Esophagus squamous epithelium (tissue), 5 donors: Measurements from ENCODE around the gene EPB41L4A. TPM values are rescaled to one million over a fixed set of nuclear protein-coding genes. Genes with fewer than 3 reads are reported as not detected.

Experiments
- DNase-seq: peaks from one replicate; lab custom pipeline; 2025; lab: John Stamatoyannopoulos, UW
- H3K27ac ChIP-seq, 4 donors: fragments of 200-600 bp; sonication (generic); one replicate each; pipeline ENCODE4 v1.5.1; 2016 to 2019; ENCODE audit warnings: mild to moderate bottlenecking in 1 of 4
- H3K27me3 ChIP-seq, 4 donors: fragments of 200-600 bp; sonication (generic); 1 replicate in 3 of 4; 2 replicates in 1 of 4; pipeline versions ENCODE4 v1.5.1 to v1.6.0; 2017 to 2021; ENCODE audit warnings: antibody characterized with exemption in 1 of 4
- H3K36me3 ChIP-seq, 3 donors: fragments of 200-600 bp; sonication (generic); one replicate each; pipeline ENCODE4 v1.5.1; 2016 to 2019
- H3K4me1 ChIP-seq, 3 donors: fragments of 200-600 bp; sonication (generic); one replicate each; pipeline ENCODE4 v1.5.1; 2017 to 2019
- H3K4me3 ChIP-seq, 4 donors: fragments of 200-600 bp; sonication (generic); 1 replicate in 3 of 4; 2 replicates in 1 of 4; pipeline ENCODE4 v1.5.1; 2016 to 2019; ENCODE audit warnings: mild to moderate bottlenecking in 2 of 4, moderate library complexity in 1 of 4
- H3K9me3 ChIP-seq, 3 donors: fragments of 200-600 bp; sonication (generic); one replicate each; pipeline ENCODE4 v1.5.1; 2016 to 2019
- POLR2A ChIP-seq, 4 donors: fragments of 450-650 bp; IDR thresholded peaks; one replicate each; pipeline ENCODE4 v1.6.1; 2017; ENCODE audit warnings: antibody characterized with exemption in 4 of 4, mild to moderate bottlenecking in 4 of 4, moderate library complexity in 3 of 4
- WGBS, 2 donors: methylation state at CpG; one replicate each; pipeline ENCODE4 v1.1.5; 2018; 5-methylcytosine and 5-hydroxymethylcytosine counted together
- intact Hi-C: fragments of 100-400 bp; cut with DNase I; formaldehyde crosslinking; loops from one replicate; pipeline ENCODE4 v1.15.0; 2022
- total RNA-seq, 4 donors: library from RNA; depleted of rRNA; stranded (reverse); fragments of >200 nt; gene quantifications; one replicate each; pipeline ENCODE4 v1.1.0, GENCODE V29; 2016
- TF ChIP-seq, protein P1 (sequence below), 6 experiments: fragments of 450-650 bp in 4 of 6; fragments of 200-600 bp in 2 of 6; sonication (generic) in 2 of 6; IDR thresholded peaks; one replicate each; pipeline ENCODE4 v1.5.1; 2016 to 2019; ENCODE audit warnings: antibody characterized with exemption in 6 of 6, mild to moderate bottlenecking in 4 of 6, moderate library complexity in 4 of 6
- donor health status: DM: yes; HTN: yes; CAD: no.

EPB41L4A gene
- total RNA-seq, 4 donors from 2014 or later, result 18.9 to 25.9 (median 20.7) TPM

DNA sequence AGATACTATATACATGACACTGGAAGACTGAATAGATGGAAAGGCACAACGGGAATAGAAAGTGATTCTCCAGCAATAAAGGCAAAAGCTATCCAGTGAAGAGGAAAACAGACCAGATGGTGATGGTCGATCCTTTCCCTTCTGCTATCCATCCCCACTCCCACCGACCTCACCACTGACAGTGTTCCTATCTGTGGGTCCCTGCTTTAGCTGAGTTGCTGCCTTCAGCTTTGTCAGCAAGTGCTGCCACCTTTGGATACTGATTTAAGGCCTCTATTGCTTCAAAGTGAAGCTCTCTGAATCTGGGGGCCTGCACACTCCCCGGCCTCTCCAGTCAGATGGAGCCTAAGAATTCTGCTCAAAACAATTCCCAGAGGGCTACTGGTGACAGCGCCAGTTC is 32.3 kb downstream of the EPB41L4A start:
- intact Hi-C loops, result no loop called here

DNA sequence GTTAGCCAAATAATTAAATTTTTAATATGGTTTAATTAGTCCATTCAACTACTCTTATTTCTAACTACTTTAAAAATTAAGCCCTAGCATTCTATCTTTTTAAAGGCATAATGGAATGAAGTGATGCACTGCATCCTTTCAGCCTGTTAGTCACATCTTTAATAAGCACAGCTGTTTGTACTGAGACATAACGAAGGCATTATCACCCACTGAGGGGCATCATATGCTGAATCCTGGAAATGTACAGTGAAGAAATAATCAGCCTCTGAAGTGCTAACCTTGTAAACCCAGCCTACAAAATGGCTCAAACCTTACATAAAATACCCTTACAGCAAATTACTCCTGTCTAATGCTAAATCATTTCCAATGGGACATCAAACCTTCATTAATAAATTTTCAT is 33.1 kb downstream of the EPB41L4A start:
- Histone ChIP-seq H3K4me1 (peaks cover 0 to 27% (median 6%) of the 10 kb centered on the region in 3 donors), H3K27me3 (no peaks in the 10 kb centered on the region), H3K4me3 (no peak overlapping the region), H3K9me3 (no peaks in the 10 kb centered on the region), H3K36me3 (no peaks in the 10 kb centered on the region), H3K27ac (no peak overlapping the region)
- WGBS, 2 donors, result 73 to 88% methylated on average over 1 of the region's 1 CpG
- no peak for DNase-seq
- TF ChIP-seq, protein P1, sequence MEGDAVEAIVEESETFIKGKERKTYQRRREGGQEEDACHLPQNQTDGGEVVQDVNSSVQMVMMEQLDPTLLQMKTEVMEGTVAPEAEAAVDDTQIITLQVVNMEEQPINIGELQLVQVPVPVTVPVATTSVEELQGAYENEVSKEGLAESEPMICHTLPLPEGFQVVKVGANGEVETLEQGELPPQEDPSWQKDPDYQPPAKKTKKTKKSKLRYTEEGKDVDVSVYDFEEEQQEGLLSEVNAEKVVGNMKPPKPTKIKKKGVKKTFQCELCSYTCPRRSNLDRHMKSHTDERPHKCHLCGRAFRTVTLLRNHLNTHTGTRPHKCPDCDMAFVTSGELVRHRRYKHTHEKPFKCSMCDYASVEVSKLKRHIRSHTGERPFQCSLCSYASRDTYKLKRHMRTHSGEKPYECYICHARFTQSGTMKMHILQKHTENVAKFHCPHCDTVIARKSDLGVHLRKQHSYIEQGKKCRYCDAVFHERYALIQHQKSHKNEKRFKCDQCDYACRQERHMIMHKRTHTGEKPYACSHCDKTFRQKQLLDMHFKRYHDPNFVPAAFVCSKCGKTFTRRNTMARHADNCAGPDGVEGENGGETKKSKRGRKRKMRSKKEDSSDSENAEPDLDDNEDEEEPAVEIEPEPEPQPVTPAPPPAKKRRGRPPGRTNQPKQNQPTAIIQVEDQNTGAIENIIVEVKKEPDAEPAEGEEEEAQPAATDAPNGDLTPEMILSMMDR (IDR thresholded peaks at IDR 0.05), result no peak
- no peak for TF ChIP-seq POLR2A (IDR thresholded peaks at IDR 0.05)
- intact Hi-C loops, result no loop called here

More for the DNA sequence above, 32.3 kb downstream of the EPB41L4A start:
- no peak overlapping the region for H3K4me3 ChIP-seq
- H3K27ac ChIP-seq, result no peak overlapping the region
- no peak for DNase-seq
- peaks cover 0 to 31% (median 6%) of the 10 kb centered on the region in 3 donors for H3K4me1 ChIP-seq
- H3K9me3 ChIP-seq, result no peaks in the 10 kb centered on the region
- 79 to 80% methylated on average over 3 to 4 of the region's 5 CpGs for WGBS, 2 donors
- H3K36me3 ChIP-seq, result no peaks in the 10 kb centered on the region
- no peaks in the 10 kb centered on the region for H3K27me3 ChIP-seq
- TF ChIP-seq, protein P1 (IDR thresholded peaks at IDR 0.05), result no peak
- no peak for TF ChIP-seq POLR2A (IDR thresholded peaks at IDR 0.05)

DNA sequence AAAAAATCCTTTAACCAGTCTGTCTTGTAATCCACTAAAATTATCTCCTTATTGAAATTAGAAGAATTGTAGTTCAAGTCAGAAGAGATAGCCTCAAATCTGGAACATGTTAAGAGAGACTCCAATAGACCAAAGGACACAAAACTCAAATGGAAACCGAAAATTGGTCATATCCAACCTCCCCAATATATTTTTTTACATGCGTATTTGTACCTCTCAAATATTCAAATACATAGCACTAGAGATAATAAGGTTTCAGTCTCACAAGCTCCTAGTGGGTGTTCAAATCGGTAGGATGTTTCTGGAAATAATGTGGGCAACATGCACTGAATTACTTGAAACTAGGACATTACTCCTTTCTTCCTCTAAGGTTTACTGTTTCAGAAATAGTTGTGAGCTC is 33.5 kb downstream of the EPB41L4A start:
- H3K4me3 ChIP-seq, result no peak overlapping the region

DNA sequence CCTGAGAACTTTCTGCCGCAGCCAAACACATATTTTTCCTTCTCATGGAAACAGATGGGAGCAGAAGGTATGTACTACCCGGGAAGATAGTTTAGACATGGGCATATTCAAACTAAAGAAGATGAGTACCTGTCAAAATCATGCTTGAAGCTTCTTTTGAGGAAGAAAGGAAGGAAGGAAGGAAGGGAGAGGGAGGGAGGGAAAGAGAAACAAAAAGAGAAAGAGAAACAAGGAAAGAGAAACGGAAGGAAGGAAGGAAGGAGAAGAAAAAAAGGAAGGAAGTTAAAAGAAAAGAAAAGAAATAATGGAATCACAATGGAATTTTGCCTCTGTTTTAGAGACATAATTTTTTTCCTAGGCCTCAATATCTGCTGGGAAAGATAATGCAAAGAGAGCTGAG is 34.6 kb downstream of the EPB41L4A start:
- intact Hi-C loops, result no loop called here
- H3K4me1 ChIP-seq, result peaks cover 0 to 16% (median 0%) of the 10 kb centered on the region in 3 donors
- TF ChIP-seq, protein P1 (IDR thresholded peaks at IDR 0.05), result no peak
- TF ChIP-seq POLR2A (IDR thresholded peaks at IDR 0.05), result no peak
- no peaks in the 10 kb centered on the region for H3K36me3 ChIP-seq
- H3K9me3 ChIP-seq, result no peaks in the 10 kb centered on the region
- no peak overlapping the region for H3K4me3 ChIP-seq
- H3K27me3 ChIP-seq, result no peaks in the 10 kb centered on the region
- WGBS, 2 donors, result 78 to 84% methylated on average over 3 of the region's 3 CpGs
- no peak overlapping the region for H3K27ac ChIP-seq
- DNase-seq, result no peak

More for the DNA sequence above, 33.5 kb downstream of the EPB41L4A start:
- DNase-seq, result no peak
- no peak overlapping the region for H3K27ac ChIP-seq
- no peaks in the 10 kb centered on the region for H3K27me3 ChIP-seq
- TF ChIP-seq, protein P1 (IDR thresholded peaks at IDR 0.05), result no peak
- no peak for TF ChIP-seq POLR2A (IDR thresholded peaks at IDR 0.05)
- WGBS, 2 donors, result 86 to 89% methylated on average over 3 of the region's 3 CpGs
- peaks cover 0 to 23% (median 2%) of the 10 kb centered on the region in 3 donors for H3K4me1 ChIP-seq
- intact Hi-C loops, result no loop called here
- H3K36me3 ChIP-seq, result no peaks in the 10 kb centered on the region
- no peaks in the 10 kb centered on the region for H3K9me3 ChIP-seq

DNA sequence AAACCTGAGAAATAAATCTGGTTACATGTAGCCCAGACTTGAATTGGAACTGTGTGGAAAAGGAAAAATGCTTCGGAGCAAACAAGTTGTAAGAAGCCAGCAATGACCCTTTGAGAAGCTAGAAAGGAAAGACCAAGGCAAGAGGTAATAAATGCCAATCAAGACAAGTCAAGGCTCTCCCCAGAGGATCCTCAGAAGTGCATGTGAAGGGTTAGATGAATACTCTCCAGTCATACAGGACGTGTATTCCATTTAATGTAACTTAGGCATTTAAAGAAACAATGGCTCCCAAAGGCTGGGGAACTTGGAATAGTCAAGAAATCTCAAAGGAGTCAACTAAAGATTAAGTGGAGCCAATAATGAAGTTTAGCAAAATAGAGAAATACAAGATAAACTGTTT is 36.2 kb downstream of the EPB41L4A start:
- Histone ChIP-seq H3K36me3 (no peaks in the 10 kb centered on the region), H3K4me1 (peaks cover 0 to 11% (median 0%) of the 10 kb centered on the region in 3 donors), H3K27me3 (no peaks in the 10 kb centered on the region), H3K9me3 (no peaks in the 10 kb centered on the region), H3K4me3 (no peak overlapping the region), H3K27ac (no peak overlapping the region)
- WGBS, 2 donors, result 61% methylated on average over 2 of the region's 2 CpGs
- intact Hi-C loops, result no loop called here
- no peak for TF ChIP-seq POLR2A (IDR thresholded peaks at IDR 0.05)
- TF ChIP-seq, protein P1 (IDR thresholded peaks at IDR 0.05), result no peak
- no peak for DNase-seq
